T-helper 17 cell (primary cell): ENCODE measurements around the gene AKNAD1. TPM values are rescaled to one million over a fixed set of nuclear protein-coding genes. Genes with fewer than 3 reads are reported as not detected.

ENCODE experiments used
- ATAC-seq: fragments of 150-1000 bp; cut with Tn5 transposase; 2 replicates; pipeline ENCODE4 v1.10.0; 2021; ENCODE audit warnings: mild to moderate bottlenecking, moderate library complexity
- DNase-seq, 3 donors: peaks; one replicate each; pipeline versions ENCODE4 v3.0.0 to v3.0.0-alpha.2; 2020 to 2021
- H3K9me3 ChIP-seq: one replicate; pipeline ENCODE4 v1.7.0; 2013; ENCODE audit warnings: low read length, mild to moderate bottlenecking; ENCODE audit not compliant: control insufficient read depth, poor library complexity, severe bottlenecking
- H3K27ac Mint-ChIP-seq: one replicate; pipeline ENCODE4 v1.8.0; 2022; ENCODE audit warnings: mild to moderate bottlenecking, moderate library complexity, mixed read lengths
- H3K27me3 Mint-ChIP-seq: one replicate; pipeline ENCODE4 v1.8.0; 2022; ENCODE audit warnings: mixed read lengths
- H3K36me3 Mint-ChIP-seq: one replicate; pipeline ENCODE4 v1.8.0; 2022; ENCODE audit warnings: low read depth, mixed read lengths
- H3K4me1 Mint-ChIP-seq: one replicate; pipeline ENCODE4 v1.8.0; 2022; ENCODE audit warnings: mild to moderate bottlenecking, mixed read lengths
- H3K4me3 Mint-ChIP-seq: one replicate; pipeline ENCODE4 v1.8.0; 2022; ENCODE audit warnings: mild to moderate bottlenecking, moderate library complexity, mixed read lengths
- total RNA-seq, 4 donors: library from RNA in 2 of 4; stranded (reverse) in 2 of 4; gene quantifications; one replicate each; pipeline ENCODE4 v1.2.3 and lab custom pipeline; 2022 to 2026

Gene AKNAD1
- total RNA-seq, 2 donors from 2014 or later, result not detected

- DNase-seq, result no peak
- no peaks in the 10 kb centered on the region for H3K9me3 ChIP-seq
- H3K4me1 Mint-ChIP-seq, result peaks cover 14% of the 10 kb centered on the region
- no peak for ATAC-seq
- H3K27me3 Mint-ChIP-seq, result no peaks in the 10 kb centered on the region
- H3K4me3 Mint-ChIP-seq, result no peak overlapping the region
- no peak overlapping the region for H3K27ac Mint-ChIP-seq
- peaks cover 10% of the 10 kb centered on the region for H3K36me3 Mint-ChIP-seq
Measured at GRCh38 chr1:108767708-108768107, 89.2 kb downstream of the AKNAD1 start.

GRCh38 chr1:108767115-108767514 is 89.8 kb downstream of the AKNAD1 start:
- peaks cover 10% of the 10 kb centered on the region for H3K36me3 Mint-ChIP-seq
- H3K9me3 ChIP-seq, result no peaks in the 10 kb centered on the region
- H3K4me1 Mint-ChIP-seq, result peaks cover 15% of the 10 kb centered on the region
- no peak for DNase-seq
- no peak for ATAC-seq
- no peak overlapping the region for H3K4me3 Mint-ChIP-seq
- H3K27me3 Mint-ChIP-seq, result no peaks in the 10 kb centered on the region
- H3K27ac Mint-ChIP-seq, result no peak overlapping the region

Other genes starting within 250 kb of the AKNAD1 start
- gene HENMT1, start 196.0 kb downstream of the AKNAD1 start, total RNA-seq, result 10 to 100 TPM in 1 of 2 donors, 1 to 10 TPM in 1; 9.2 to 10.3 TPM
- 100 to 1,000 TPM; 124 to 134 TPM for gene PRPF38B, start 164.8 kb downstream of the AKNAD1 start, total RNA-seq
- under 1 TPM; 0.18 to 0.35 TPM for gene FNDC7, start 144.2 kb downstream of the AKNAD1 start, total RNA-seq
- gene STXBP3, start 110.4 kb downstream of the AKNAD1 start, total RNA-seq, result 10 to 100 TPM; 56.4 to 61.8 TPM
- 1 to 10 TPM in 1 of 2 donors, under 1 TPM in 1; 0.75 to 1.5 TPM for gene GPSM2, start 19.9 kb upstream of the AKNAD1 start, total RNA-seq
- gene CLCC1, start 106.4 kb upstream of the AKNAD1 start, total RNA-seq, result 10 to 100 TPM; 15.1 to 15.5 TPM
- gene WDR47, start 185.0 kb upstream of the AKNAD1 start, total RNA-seq, result 10 to 100 TPM; 13.2 to 19.0 TPM
- gene TAF13, start 218.9 kb upstream of the AKNAD1 start, total RNA-seq, result 10 to 100 TPM; 24.3 to 32.9 TPM
- gene TMEM167B, start 233.7 kb upstream of the AKNAD1 start, total RNA-seq, result 10 to 100 TPM; 63.4 to 70.8 TPM